H1 (cell line): ENCODE results near the gene OXCT2. TPM values are rescaled to one million over a fixed set of nuclear protein-coding genes. Genes with fewer than 3 reads are reported as not detected.

Source experiments
- CTCF ChIA-PET: fragments of 300-600 bp; sonication (Branson Sonifier 250); formaldehyde crosslinking; loops from one replicate; lab custom pipeline; 2021; ENCODE audit not compliant: partially characterized antibody; lab: Charles Lee
- POLR2A ChIA-PET: fragments of 300-600 bp; sonication (Branson Sonifier 250); formaldehyde crosslinking; loops from one replicate; lab custom pipeline; 2021; ENCODE audit warnings: inconsistent platforms; ENCODE audit not compliant: partially characterized antibody; lab: Charles Lee
- DNase-seq, 2 experiments: peaks; one replicate each; pipeline versions ENCODE4 v3.0.0 to v3.0.0-alpha.2; 2010 to 2022; ENCODE audit warnings: low spot score in 2 of 2, low read depth in 1 of 2, mixed read lengths in 1 of 2
- FAIRE-seq: peaks from 2 replicates; lab custom pipeline; 2011; peaks lifted over from hg19 to GRCh38; lab: Jason Lieb, UNC
- H2AFZ ChIP-seq: 2 replicates; pipeline ENCODE4 v1.8.1; 2012; ENCODE audit warnings: low read length, inconsistent platforms
- H2AK5ac ChIP-seq: 2 replicates; pipeline ENCODE4 v1.6.1; 2013; ENCODE audit warnings: low read depth, low read length
- H2BK120ac ChIP-seq: replicated peaks from 2 replicates; pipeline ENCODE3; 2013; ENCODE audit warnings: low read depth, low read length, inconsistent platforms
- H2BK12ac ChIP-seq: 2 replicates; pipeline ENCODE4 v1.6.1; 2013; ENCODE audit warnings: low read depth, low read length
- H2BK15ac ChIP-seq: 2 replicates; pipeline ENCODE4 v1.6.1; 2013; ENCODE audit warnings: low read length
- H2BK20ac ChIP-seq: 2 replicates; pipeline ENCODE4 v1.6.1; 2013; ENCODE audit warnings: low read length
- H2BK5ac ChIP-seq: 2 replicates; pipeline ENCODE4 v1.6.1; 2013; ENCODE audit warnings: low read depth, low read length
- H3K14ac ChIP-seq: 2 replicates; pipeline ENCODE4 v1.6.1; 2013; ENCODE audit warnings: inconsistent platforms; ENCODE audit not compliant: insufficient read length
- H3K18ac ChIP-seq: 2 replicates; pipeline ENCODE4 v1.6.1; 2013; ENCODE audit warnings: low read length; ENCODE audit errors: extremely low read depth
- H3K23ac ChIP-seq: 2 replicates; pipeline ENCODE4 v1.6.1; 2013; ENCODE audit warnings: inconsistent platforms; ENCODE audit not compliant: insufficient read length
- H3K23me2 ChIP-seq: 2 replicates; pipeline ENCODE4 v1.6.1; 2013; ENCODE audit warnings: low read depth, low read length
- H3K27ac ChIP-seq: 2 replicates; pipeline ENCODE4 v1.6.1; 2011; ENCODE audit warnings: low read depth, low read length, inconsistent platforms
- H3K27me3 ChIP-seq, 4 experiments: replicated peaks in 1 of 4; 1 replicate in 1 of 4; 2 replicates in 3 of 4; pipeline versions ENCODE4 v1.6.1 to v1.8.1; 2011 to 2013; ENCODE audit warnings: low read length in 3 of 4, mild to moderate bottlenecking in 3 of 4, inconsistent platforms in 2 of 4, mixed read lengths in 2 of 4, moderate library complexity in 1 of 4; ENCODE audit not compliant: control insufficient read depth in 3 of 4, insufficient read depth in 3 of 4; ENCODE audit errors: extremely low read depth in 1 of 4
- H3K36me3 ChIP-seq, 4 experiments: 2 replicates each; pipeline versions ENCODE4 v1.6.1 to v1.8.1; 2011 to 2013; ENCODE audit warnings: mild to moderate bottlenecking in 4 of 4, low read length in 3 of 4, moderate library complexity in 2 of 4, control low read depth in 1 of 4, inconsistent platforms in 1 of 4; ENCODE audit not compliant: insufficient read depth in 4 of 4, control insufficient read depth in 2 of 4
- H3K4ac ChIP-seq: replicated peaks from 2 replicates; pipeline ENCODE3; 2013; ENCODE audit warnings: low read length, low read depth, mixed read lengths, inconsistent platforms; ENCODE audit not compliant: insufficient read length
- H3K4me1 ChIP-seq, 4 experiments: replicated peaks in 1 of 4; 1 replicate in 1 of 4; 2 replicates in 3 of 4; pipeline versions ENCODE4 v1.6.1 to v1.8.1; 2011 to 2013; ENCODE audit warnings: low read length in 3 of 4, inconsistent platforms in 2 of 4, mixed read lengths in 1 of 4; ENCODE audit not compliant: insufficient read depth in 4 of 4, control insufficient read depth in 3 of 4
- H3K4me2 ChIP-seq, 2 experiments: 2 replicates each; pipeline versions ENCODE4 v1.6.1 to v1.8.1; 2011 to 2013; ENCODE audit warnings: low read depth in 2 of 2, low read length in 2 of 2, control low read depth in 1 of 2, inconsistent platforms in 1 of 2, mild to moderate bottlenecking in 1 of 2; ENCODE audit not compliant: insufficient read depth in 1 of 2
- H3K4me3 ChIP-seq, 4 experiments: fragments of 200-600, 300-600 bp in 1 of 4; sonication (generic), shearing (Covaris generic), sonication (Bioruptor Twin) in 1 of 4; 2 replicates each; pipeline versions ENCODE4 v1.5.1 to v1.8.1; 2011 to 2016; ENCODE audit warnings: low read length in 4 of 4, low read depth in 3 of 4, control low read depth in 2 of 4, inconsistent platforms in 2 of 4, mild to moderate bottlenecking in 2 of 4, mixed read lengths in 1 of 4, moderate library complexity in 1 of 4; ENCODE audit not compliant: insufficient read depth in 2 of 4; ENCODE audit errors: extremely low read depth in 1 of 4
- H3K56ac ChIP-seq: replicated peaks from 2 replicates; pipeline ENCODE3; 2013; ENCODE audit warnings: low read depth, mild to moderate bottlenecking, mixed read lengths, low read length, inconsistent platforms; ENCODE audit not compliant: insufficient read length
- H3K79me1 ChIP-seq: 2 replicates; pipeline ENCODE4 v1.6.1; 2013; ENCODE audit warnings: low read depth, low read length, control low read depth
- H3K79me2 ChIP-seq, 2 experiments: 2 replicates each; pipeline versions ENCODE4 v1.6.1 to v1.8.1; 2012 to 2013; ENCODE audit warnings: low read length in 2 of 2, mild to moderate bottlenecking in 2 of 2, inconsistent platforms in 1 of 2; ENCODE audit not compliant: insufficient read depth in 2 of 2, control insufficient read depth in 1 of 2
- H3K9ac ChIP-seq, 4 experiments: replicated peaks in 1 of 4; 1 replicate in 1 of 4; 2 replicates in 3 of 4; pipeline versions ENCODE4 v1.6.1 to v1.8.1; 2011 to 2013; ENCODE audit warnings: low read depth in 3 of 4, low read length in 3 of 4, control low read depth in 2 of 4, mild to moderate bottlenecking in 2 of 4, moderate library complexity in 2 of 4, inconsistent platforms in 1 of 4; ENCODE audit errors: extremely low read depth in 1 of 4
- H3K9me3 ChIP-seq, 2 experiments: 2 replicates each; pipeline versions ENCODE4 v1.6.1 to v1.8.1; 2012 to 2013; ENCODE audit warnings: mild to moderate bottlenecking in 2 of 2, moderate library complexity in 2 of 2, control low read depth in 1 of 2, inconsistent platforms in 1 of 2, low read depth in 1 of 2, low read length in 1 of 2, mixed read lengths in 1 of 2; ENCODE audit not compliant: insufficient read depth in 2 of 2
- H4K20me1 ChIP-seq, 2 experiments: replicated peaks in 1 of 2; 2 replicates each; pipeline versions ENCODE3 to v1.8.1; 2011 to 2013; ENCODE audit warnings: inconsistent platforms in 2 of 2, low read length in 2 of 2, mild to moderate bottlenecking in 1 of 2; ENCODE audit not compliant: insufficient read depth in 2 of 2, control insufficient read depth in 1 of 2
- H4K5ac ChIP-seq: 2 replicates; pipeline ENCODE4 v1.6.1; 2013; ENCODE audit warnings: low read length, low read depth, mixed read lengths, inconsistent platforms; ENCODE audit not compliant: insufficient read length
- H4K8ac ChIP-seq: 2 replicates; pipeline ENCODE4 v1.8.0; 2013; ENCODE audit warnings: mild to moderate bottlenecking, moderate library complexity, low read length, inconsistent platforms; ENCODE audit not compliant: insufficient read depth; ENCODE audit errors: extremely low read depth
- H4K91ac ChIP-seq: replicated peaks from 2 replicates; pipeline ENCODE3; 2013; ENCODE audit warnings: low read length, mixed read lengths, inconsistent platforms; ENCODE audit not compliant: insufficient read length
- CBX5 ChIP-seq: fragments of 300-800, 300-1000 bp; sonication (generic); IDR thresholded peaks from 2 replicates; pipeline ENCODE4 v1.7.1; 2016; ENCODE audit warnings: antibody characterized with exemption, low read length, low read depth
- CHD1 ChIP-seq: IDR thresholded peaks from 2 replicates; pipeline ENCODE4 v1.6.1; 2012; ENCODE audit warnings: low read depth, low read length, improper control_type of control experiment
- KDM4A ChIP-seq: IDR thresholded peaks from one replicate; pipeline ENCODE4 v1.7.1; 2012; ENCODE audit warnings: low read depth, mild to moderate bottlenecking, moderate library complexity, low read length, inconsistent platforms; ENCODE audit not compliant: severe bottlenecking
- RBBP5 ChIP-seq: IDR thresholded peaks from 2 replicates; pipeline ENCODE4 v1.7.1; 2012; ENCODE audit warnings: low read depth, mild to moderate bottlenecking, inconsistent platforms, low read length, moderate library complexity, borderline replicate concordance
- SP4 ChIP-seq: IDR thresholded peaks from 2 replicates; pipeline ENCODE4 v1.6.1; 2012; ENCODE audit warnings: low read length, inconsistent platforms
- SRF ChIP-seq: IDR thresholded peaks from 2 replicates; pipeline ENCODE4 v1.6.1; 2011; ENCODE audit warnings: mild to moderate bottlenecking, low read depth, low read length, moderate library complexity
- WGBS, 2 experiments: shearing (Covaris generic) in 1 of 2; methylation state at CpG; one replicate each; pipeline versions ENCODE4 v1.1.6 to v1.1.7; 2013 to 2015; ENCODE audit warnings: low lambda C conversion rate in 2 of 2, mixed read lengths in 2 of 2, inconsistent platforms in 1 of 2, low coverage in 1 of 2, missing lambda C conversion rate in 1 of 2; ENCODE audit not compliant: insufficient replicate concordance in 2 of 2, insufficient coverage in 1 of 2, insufficient read length in 1 of 2; ENCODE audit errors: extremely low coverage in 1 of 2, missing lambda C conversion rate in 1 of 2; 5-methylcytosine and 5-hydroxymethylcytosine counted together
- polyA plus RNA-seq, 7 experiments: library from polyadenylated mRNA; depleted of rRNA in 3 of 7; stranded (reverse) in 5 of 7; unstranded in 2 of 7; fragments of >200 nt in 5 of 7; fragments of 200-250 nt in 2 of 7; gene quantifications; 1 replicate in 5 of 7; 2 replicates in 1 of 7; 4 replicates in 1 of 7; pipeline versions ENCODE4 v1.2.1 to v1.2.3, GENCODE V29; 2011 to 2013; ENCODE audit warnings: missing spikeins in 2 of 7, mixed read lengths in 2 of 7
- total RNA-seq: library from RNA; stranded (reverse); fragmentation: NEBNext Ultra II Directional; extraction: Animal tissue kit (Norgen Biotek cat#: 25700); gene quantifications from 2 replicates; pipeline ENCODE4 v1.2.1, GENCODE V29; 2021

Gene OXCT2
- total and polyA plus RNA-seq, 2 of the 8 experiments (the other 6 are each of a cell fraction or from before 2014, with no cell fraction given): 2.6 to 2.9 TPM

DNA sequence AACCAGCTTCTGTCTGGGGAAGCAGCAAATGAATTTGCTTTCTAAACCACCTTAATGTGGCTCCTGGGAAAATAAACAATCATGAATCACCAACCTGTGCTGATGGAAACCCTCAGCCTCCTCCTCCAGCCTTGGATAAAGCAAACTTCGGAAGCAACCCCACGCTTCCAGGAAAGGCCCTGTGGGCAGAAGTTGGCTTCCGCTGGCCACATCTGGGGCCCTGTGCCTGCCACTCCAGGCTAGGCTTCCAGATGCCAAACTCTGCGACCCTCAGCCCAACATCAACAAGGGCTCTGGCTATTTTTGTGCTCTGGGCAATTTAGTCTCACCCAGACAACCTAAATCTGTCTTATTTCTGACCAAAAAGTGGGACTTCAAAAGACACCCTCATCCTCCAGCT is 6.2 kb upstream of the OXCT2 start:
- ChIA-PET CTCF (interaction anchor here (1.0 kb wide), 1 partner anchor 40 kb away, joined by 3 read pairs; no protein-coding TSS in a partner anchor), POLR2A (no interaction called here)
- Histone ChIP-seq H2AK5ac (no peak overlapping the region), H4K8ac (no peak overlapping the region), H4K91ac (no peak overlapping the region), H3K27me3 (peaks cover 0 to 9% (median 2%) of the 10 kb centered on the region in 4 experiments; a peak in 4 of 7 replicates), H3K4me3 (no peak overlapping the region), H2BK120ac (no peak overlapping the region), H3K56ac (no peak overlapping the region), H2BK20ac (no peak overlapping the region), H3K4me2 (no peak overlapping the region), H3K36me3 (no peaks in the 10 kb centered on the region), H2BK15ac (no peak overlapping the region), H3K79me1 (no peaks in the 10 kb centered on the region), H3K79me2 (no peaks in the 10 kb centered on the region), H2BK12ac (no peak overlapping the region), H3K14ac (no peak overlapping the region), H3K27ac (no peak overlapping the region), H3K18ac (no peak overlapping the region), H3K9me3 (no peaks in the 10 kb centered on the region), H3K23ac (no peak overlapping the region), H4K20me1 (no peaks in the 10 kb centered on the region), H3K9ac (no peak overlapping the region), H3K23me2 (no peaks in the 10 kb centered on the region), H2AFZ (no peak overlapping the region), H4K5ac (no peak overlapping the region), H2BK5ac (no peak overlapping the region), H3K4ac (no peak overlapping the region), H3K4me1 (no peaks in the 10 kb centered on the region)
- FAIRE-seq: no peak
- no peak for DNase-seq
- WGBS, 2 experiments: 74% methylated on average over 4 of the region's 4 CpGs; no CpG with 5 or more reads in 1 of the 2 experiments
- TF ChIP-seq RBBP5 (no peak), KDM4A (no peak), SP4 (no peak), SRF (no peak), CBX5 (no peak), CHD1 (no peak)
